OCI-LY3 (cell line): ENCODE measurements around the gene SEMA5A.

Experiments
- H2AFZ ChIP-seq: fragments of 200-600, 300-600 bp; shearing (Covaris generic); 2 replicates; pipeline ENCODE4 v1.6.0; 2014; ENCODE audit warnings: antibody characterized with exemption, low read depth, low read length
- H3K27ac ChIP-seq: fragments of 200-600, 300-600 bp; sonication (generic); 2 replicates; pipeline ENCODE4 v1.5.1; 2014; ENCODE audit warnings: mild to moderate bottlenecking, low read length, moderate library complexity, mixed read lengths
- H3K27me3 ChIP-seq: fragments of 200-600, 300-600 bp; sonication (generic); 2 replicates; pipeline ENCODE4 v1.6.1; 2014; ENCODE audit warnings: low read depth, low read length, mixed read lengths
- H3K36me3 ChIP-seq: fragments of 200-600, 300-600 bp; sonication (generic); replicated peaks from 2 replicates; pipeline ENCODE3; 2014; ENCODE audit warnings: low read depth, low read length, mixed read lengths
- H3K4me1 ChIP-seq: fragments of 300-600, 200-600 bp; sonication (generic); 2 replicates; pipeline ENCODE4 v1.6.1; 2014; ENCODE audit warnings: low read length, mixed read lengths
- H3K4me2 ChIP-seq: fragments of 200-600, 300-600 bp; sonication (generic); 2 replicates; pipeline ENCODE4 v1.6.1; 2014; ENCODE audit warnings: low read length, mixed read lengths
- H3K4me3 ChIP-seq: fragments of 300-600, 200-600 bp; sonication (generic); 2 replicates; pipeline ENCODE4 v1.5.1; 2014; ENCODE audit warnings: antibody characterized with exemption, mild to moderate bottlenecking, low read length, moderate library complexity
- H3K79me2 ChIP-seq: fragments of 300-600, 200-600 bp; shearing (Covaris generic); 2 replicates; pipeline ENCODE4 v1.6.1; 2014; ENCODE audit warnings: mild to moderate bottlenecking, low read length, mixed read lengths
- H3K9ac ChIP-seq: fragments of 300-600, 200-600 bp; shearing (Covaris generic); 2 replicates; pipeline ENCODE4 v1.6.0; 2014; ENCODE audit warnings: mild to moderate bottlenecking, low read length, moderate library complexity
- H3K9me3 ChIP-seq: fragments of 200-600, 300-600 bp; shearing (Covaris generic); 2 replicates; pipeline ENCODE4 v1.6.1; 2014; ENCODE audit warnings: low read length, mixed read lengths; ENCODE audit not compliant: insufficient read depth
- H4K20me1 ChIP-seq: fragments of 200-600, 300-600 bp; sonication (generic); 2 replicates; pipeline ENCODE4 v1.6.1; 2016; ENCODE audit warnings: low read length, mixed read lengths; ENCODE audit not compliant: insufficient read depth
- CTCF ChIP-seq: fragments of 200-600, 300-600 bp; sonication (generic); IDR thresholded peaks from 2 replicates; pipeline ENCODE4 v1.5.1; 2014; ENCODE audit warnings: antibody characterized with exemption, low read length, low read depth
- EZH2phosphoT487 ChIP-seq: fragments of 200-600 bp; shearing (Covaris generic); IDR thresholded peaks from 2 replicates; pipeline ENCODE4 v1.6.1; 2018; ENCODE audit warnings: antibody characterized with exemption, mixed run types, low read depth

Gene SEMA5A

GRCh38 chr5:9268226-9268625 lies 277.6 kb downstream of the SEMA5A start:
- Histone ChIP-seq H3K4me3 (no peak overlapping the region), H3K27ac (no peak overlapping the region), H3K4me1 (no peaks in the 10 kb centered on the region), H3K79me2 (no peaks in the 10 kb centered on the region), H4K20me1 (no peaks in the 10 kb centered on the region), H3K9me3 (no peaks in the 10 kb centered on the region), H3K9ac (no peak overlapping the region), H2AFZ (no peak overlapping the region), H3K36me3 (no peaks in the 10 kb centered on the region), H3K27me3 (no peaks in the 10 kb centered on the region), H3K4me2 (no peak overlapping the region)
- TF ChIP-seq EZH2phosphoT487, result no peak
- no peak for TF ChIP-seq CTCF

- Histone ChIP-seq H3K36me3 (no peaks in the 10 kb centered on the region), H3K27ac (no peak overlapping the region), H4K20me1 (no peaks in the 10 kb centered on the region), H3K79me2 (no peaks in the 10 kb centered on the region), H3K9me3 (no peaks in the 10 kb centered on the region), H3K4me3 (no peak overlapping the region), H3K4me2 (no peak overlapping the region), H3K9ac (no peak overlapping the region), H3K27me3 (no peaks in the 10 kb centered on the region), H2AFZ (no peak overlapping the region), H3K4me1 (no peaks in the 10 kb centered on the region)
- TF ChIP-seq CTCF (no peak), EZH2phosphoT487 (no peak)
These were observed 280.2 kb downstream of the SEMA5A start for GRCh38 chr5:9265441-9266287.

GRCh38 chr5:9264301-9264700 lies 281.6 kb downstream of the SEMA5A start:
- no peak overlapping the region for H3K9ac ChIP-seq
- no peak overlapping the region for H2AFZ ChIP-seq
- H3K27me3 ChIP-seq, result no peaks in the 10 kb centered on the region
- no peak for TF ChIP-seq CTCF
- TF ChIP-seq EZH2phosphoT487, result no peak
- H3K27ac ChIP-seq, result no peak overlapping the region
- no peaks in the 10 kb centered on the region for H3K79me2 ChIP-seq
- H3K9me3 ChIP-seq, result no peaks in the 10 kb centered on the region
- H3K4me1 ChIP-seq, result no peaks in the 10 kb centered on the region
- H3K4me2 ChIP-seq, result no peak overlapping the region
- no peak overlapping the region for H3K4me3 ChIP-seq
- H3K36me3 ChIP-seq, result no peaks in the 10 kb centered on the region
- H4K20me1 ChIP-seq, result no peaks in the 10 kb centered on the region

- no peak overlapping the region for H3K27ac ChIP-seq
- no peak overlapping the region for H3K4me3 ChIP-seq
- no peaks in the 10 kb centered on the region for H3K9me3 ChIP-seq
- no peaks in the 10 kb centered on the region for H4K20me1 ChIP-seq
- no peak overlapping the region for H3K4me2 ChIP-seq
- no peaks in the 10 kb centered on the region for H3K27me3 ChIP-seq
- TF ChIP-seq EZH2phosphoT487 (no peak), CTCF (no peak)
- no peak overlapping the region for H2AFZ ChIP-seq
- no peaks in the 10 kb centered on the region for H3K4me1 ChIP-seq
- H3K9ac ChIP-seq, result no peak overlapping the region
- no peaks in the 10 kb centered on the region for H3K36me3 ChIP-seq
- H3K79me2 ChIP-seq, result no peaks in the 10 kb centered on the region
These were observed 282.2 kb downstream of the SEMA5A start for GRCh38 chr5:9263656-9264055.
